HEK293T (cell line): ENCODE results near the gene TMEFF2.

Experiments used
- CTCF ChIA-PET: fragments of 350-600 bp; formaldehyde crosslinking; extraction: SDS; loops from one replicate; lab custom pipeline; 2021; ENCODE audit warnings: antibody characterized with exemption, inconsistent platforms; lab: Yijun Ruan, JAX
- POLR2A ChIA-PET: fragments of 350-600 bp; formaldehyde crosslinking; extraction: SDS; loops from one replicate; lab custom pipeline; 2020; ENCODE audit warnings: antibody characterized with exemption, inconsistent platforms; lab: Yijun Ruan, JAX
- DNase-seq: peaks from one replicate; pipeline ENCODE4 v3.0.0; 2012; ENCODE audit warnings: mixed read lengths; ENCODE audit errors: extremely low spot score
- ARNT ChIP-seq: fragments of 450-650 bp; IDR thresholded peaks from 2 replicates; pipeline ENCODE4 v1.6.1; 2017; ENCODE audit warnings: mild to moderate bottlenecking
- BHLHE40 ChIP-seq: fragments of 450-650 bp; IDR thresholded peaks from 2 replicates; pipeline ENCODE4 v1.6.1; 2016; ENCODE audit warnings: mild to moderate bottlenecking, moderate library complexity, borderline replicate concordance
- CTBP1 ChIP-seq: fragments of 450-650 bp; IDR thresholded peaks from 2 replicates; pipeline ENCODE4 v1.6.1; 2016; ENCODE audit warnings: borderline replicate concordance
- ELF4 ChIP-seq: fragments of 450-650 bp; IDR thresholded peaks from 2 replicates; pipeline ENCODE4 v1.6.1; 2017; ENCODE audit warnings: antibody characterized with exemption
- FOXA1 ChIP-seq: fragments of 450-650 bp; IDR thresholded peaks from 2 replicates; pipeline ENCODE4 v1.6.1; 2016; ENCODE audit warnings: mild to moderate bottlenecking
- FOXK2 ChIP-seq: fragments of 450-650 bp; IDR thresholded peaks from 2 replicates; pipeline ENCODE4 v1.6.1; 2016; ENCODE audit warnings: mild to moderate bottlenecking
- FOXM1 ChIP-seq: fragments of 450-650 bp; IDR thresholded peaks from 2 replicates; pipeline ENCODE4 v1.6.1; 2017; ENCODE audit warnings: mild to moderate bottlenecking, borderline replicate concordance
- HDGF ChIP-seq: fragments of 450-650 bp; IDR thresholded peaks from 2 replicates; pipeline ENCODE4 v1.6.1; 2017; ENCODE audit warnings: antibody characterized with exemption, borderline replicate concordance
- L3MBTL2 ChIP-seq: fragments of 450-650 bp; conservative IDR thresholded peaks from 2 replicates; pipeline ENCODE4 v1.6.1; 2016; ENCODE audit warnings: mild to moderate bottlenecking
- LEF1 ChIP-seq: fragments of 450-650 bp; IDR thresholded peaks from 2 replicates; pipeline ENCODE4 v1.6.1; 2017; ENCODE audit warnings: mild to moderate bottlenecking, borderline replicate concordance
- NFRKB ChIP-seq: fragments of 450-650 bp; IDR thresholded peaks from 2 replicates; pipeline ENCODE4 v1.6.1; 2016; ENCODE audit warnings: mild to moderate bottlenecking, moderate library complexity
- SP1 ChIP-seq: fragments of 450-650 bp; IDR thresholded peaks from 2 replicates; pipeline ENCODE4 v1.6.1; 2017
- SUZ12 ChIP-seq: fragments of 450-650 bp; IDR thresholded peaks from 2 replicates; pipeline ENCODE4 v1.6.1; 2016; ENCODE audit warnings: mild to moderate bottlenecking
- TARDBP ChIP-seq: fragments of 450-650 bp; IDR thresholded peaks from 2 replicates; pipeline ENCODE4 v1.6.1; 2016
- ZNF384 ChIP-seq: fragments of 450-650 bp; IDR thresholded peaks from 2 replicates; pipeline ENCODE4 v1.6.1; 2016
- TF ChIP-seq, protein P1 (sequence below): fragments of 450-650 bp; IDR thresholded peaks from 2 replicates; pipeline ENCODE4 v1.6.1; 2016

Gene TMEFF2

DNA sequence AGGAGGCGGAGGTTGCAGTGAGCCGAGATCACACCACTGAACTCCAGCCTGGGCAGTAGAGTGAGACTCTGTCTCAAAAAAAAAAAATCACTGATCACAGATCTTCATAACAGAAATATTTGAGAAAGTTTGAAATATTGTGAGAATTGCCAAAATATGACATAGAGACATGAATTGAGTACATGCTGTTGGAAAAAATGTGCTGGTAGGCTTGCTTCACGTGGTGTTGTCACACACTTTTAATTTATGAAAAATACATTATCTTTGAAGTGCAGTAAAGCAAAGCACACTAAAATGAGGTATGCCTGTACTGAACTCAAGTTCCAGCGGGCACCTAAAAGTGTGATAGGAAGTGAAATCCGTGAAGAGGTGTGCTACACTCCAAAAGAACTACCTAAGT is 152.6 kb downstream of the TMEFF2 start:
- CTCF ChIA-PET: no interaction called here
- DNase-seq: no peak
- POLR2A ChIA-PET: no interaction called here
- no peak for TF ChIP-seq FOXA1
- no peak for TF ChIP-seq TARDBP
- no peak for TF ChIP-seq LEF1
- TF ChIP-seq FOXK2: no peak
- TF ChIP-seq L3MBTL2: no peak
- TF ChIP-seq ELF4: no peak
- TF ChIP-seq FOXM1: no peak
- no peak for TF ChIP-seq BHLHE40
- TF ChIP-seq ARNT: no peak
- no peak for TF ChIP-seq HDGF
- TF ChIP-seq ZNF384: no peak
- TF ChIP-seq, protein P1, sequence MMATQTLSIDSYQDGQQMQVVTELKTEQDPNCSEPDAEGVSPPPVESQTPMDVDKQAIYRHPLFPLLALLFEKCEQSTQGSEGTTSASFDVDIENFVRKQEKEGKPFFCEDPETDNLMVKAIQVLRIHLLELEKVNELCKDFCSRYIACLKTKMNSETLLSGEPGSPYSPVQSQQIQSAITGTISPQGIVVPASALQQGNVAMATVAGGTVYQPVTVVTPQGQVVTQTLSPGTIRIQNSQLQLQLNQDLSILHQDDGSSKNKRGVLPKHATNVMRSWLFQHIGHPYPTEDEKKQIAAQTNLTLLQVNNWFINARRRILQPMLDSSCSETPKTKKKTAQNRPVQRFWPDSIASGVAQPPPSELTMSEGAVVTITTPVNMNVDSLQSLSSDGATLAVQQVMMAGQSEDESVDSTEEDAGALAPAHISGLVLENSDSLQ: no peak
- TF ChIP-seq SUZ12: no peak
- no peak for TF ChIP-seq SP1
- no peak for TF ChIP-seq CTBP1
- no peak for TF ChIP-seq NFRKB

DNA sequence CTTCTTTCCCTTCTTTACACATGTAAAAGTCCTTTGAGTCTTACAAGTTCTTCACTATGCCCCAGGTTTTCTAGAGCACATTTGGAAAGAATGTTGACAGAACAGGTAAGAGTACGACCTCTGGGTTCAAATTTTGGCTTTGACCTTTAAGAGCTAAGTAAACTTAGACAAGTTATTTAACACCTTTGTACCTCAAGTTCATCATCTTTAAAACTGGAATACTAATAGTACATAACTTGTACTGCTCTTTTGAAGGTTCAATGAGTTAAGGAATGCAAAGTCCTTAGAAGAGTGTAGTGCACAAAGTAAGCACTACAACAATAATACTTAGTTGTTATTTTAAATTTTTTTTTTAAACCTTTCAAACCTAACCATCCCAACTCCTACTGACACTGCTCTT is 156.6 kb downstream of the TMEFF2 start:
- ChIA-PET CTCF (no interaction called here), POLR2A (no interaction called here)
- TF ChIP-seq ARNT (no peak), FOXM1 (no peak), TARDBP (no peak), LEF1 (no peak), SP1 (no peak), SUZ12 (no peak), NFRKB (no peak), FOXA1 (no peak), HDGF (no peak), CTBP1 (no peak), BHLHE40 (no peak), ZNF384 (no peak), FOXK2 (no peak), L3MBTL2 (no peak), ELF4 (no peak)
- TF ChIP-seq, protein P1: no peak
- no peak for DNase-seq

DNA sequence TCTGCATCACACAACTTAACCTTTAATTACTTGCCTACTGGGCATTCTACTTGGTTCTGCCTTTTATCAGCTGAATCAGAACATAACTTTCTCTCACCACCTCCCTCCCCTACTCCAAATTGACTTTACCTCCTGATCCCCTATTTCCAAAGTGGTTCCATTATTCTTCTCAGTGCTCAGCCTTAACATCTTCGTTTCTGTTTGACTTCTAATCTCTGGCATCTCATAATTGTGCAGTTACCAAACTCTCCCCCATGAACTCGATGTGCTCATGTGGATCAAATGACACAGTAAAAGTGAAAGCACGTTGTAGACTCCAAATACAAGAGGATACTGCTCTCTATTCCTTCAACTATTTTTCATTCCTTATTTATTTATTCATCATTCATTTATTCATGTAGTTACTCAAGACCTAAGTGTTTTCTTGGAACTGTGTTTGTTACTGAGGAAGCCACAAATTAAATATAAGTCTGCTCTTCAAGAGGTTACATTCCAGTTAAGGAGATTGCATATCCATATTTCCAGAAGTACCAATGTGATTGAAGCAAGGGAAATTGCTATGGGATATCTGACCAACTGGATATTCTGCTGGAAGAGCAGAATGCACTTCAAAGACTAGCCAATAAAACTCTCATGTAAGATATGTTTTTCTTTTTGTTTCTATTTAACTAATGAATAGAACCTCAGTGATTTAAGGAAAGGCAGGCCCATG is 158.8 kb downstream of the TMEFF2 start:
- CTCF ChIA-PET: no interaction called here
- peak; percentile 20 for DNase-seq
- TF ChIP-seq HDGF: no peak
- peak; percentile 32; the same call in 1 of the 2 replicates for TF ChIP-seq L3MBTL2
- TF ChIP-seq FOXA1: no peak
- no peak for TF ChIP-seq SP1
- POLR2A ChIA-PET: no interaction called here

DNA sequence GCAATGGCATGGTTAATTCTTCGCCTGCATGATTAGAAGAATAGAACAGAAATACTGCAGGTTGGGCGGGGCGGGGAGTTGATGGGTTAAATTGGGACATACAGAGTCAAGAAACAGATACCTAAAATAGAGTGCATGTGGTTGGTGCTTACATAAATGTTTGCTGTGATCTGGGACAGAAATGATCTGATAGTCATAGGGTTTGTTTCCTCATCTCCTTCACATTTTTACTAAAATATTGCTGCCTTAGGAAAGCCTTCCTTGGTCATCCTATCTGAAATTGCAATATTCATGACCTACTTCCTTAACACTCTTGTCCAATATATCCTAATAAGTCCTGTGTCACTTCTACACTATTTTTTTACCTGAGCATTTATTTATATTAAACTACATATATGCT is 163.9 kb downstream of the TMEFF2 start:
- ChIA-PET POLR2A (no interaction called here), CTCF (no interaction called here)
- TF ChIP-seq ELF4: no peak
- TF ChIP-seq BHLHE40: no peak
- TF ChIP-seq ZNF384: no peak
- no peak for TF ChIP-seq HDGF
- TF ChIP-seq FOXA1: no peak
- TF ChIP-seq SUZ12: no peak
- no peak for TF ChIP-seq SP1
- TF ChIP-seq ARNT: no peak
- no peak for DNase-seq

DNA sequence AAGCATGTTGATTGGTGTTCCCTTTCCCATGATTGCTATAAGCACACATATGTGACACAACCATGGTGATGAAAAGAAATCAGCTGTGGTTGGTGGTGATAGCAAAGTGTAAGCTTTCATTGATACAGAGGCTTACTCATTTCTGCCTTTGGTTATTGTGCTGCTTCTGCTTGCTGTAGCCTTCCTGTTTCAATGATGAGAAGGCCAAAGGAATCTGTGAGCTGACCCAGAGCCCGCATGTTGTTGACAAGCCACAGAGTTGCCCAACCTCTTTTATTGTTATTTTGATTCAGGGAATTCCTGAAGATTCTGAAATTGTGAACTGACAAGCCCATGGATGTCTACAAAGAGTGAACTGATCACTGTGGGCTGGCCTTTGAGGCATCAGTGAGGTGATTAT is 164.4 kb downstream of the TMEFF2 start:
- DNase-seq: no peak
- POLR2A ChIA-PET: no interaction called here
- TF ChIP-seq L3MBTL2 (no peak), TARDBP (no peak), FOXM1 (no peak)
- CTCF ChIA-PET: interaction anchor here (0.7 kb wide), 1 partner anchor 494 kb away, joined by 3 read pairs; no protein-coding TSS in a partner anchor

DNA sequence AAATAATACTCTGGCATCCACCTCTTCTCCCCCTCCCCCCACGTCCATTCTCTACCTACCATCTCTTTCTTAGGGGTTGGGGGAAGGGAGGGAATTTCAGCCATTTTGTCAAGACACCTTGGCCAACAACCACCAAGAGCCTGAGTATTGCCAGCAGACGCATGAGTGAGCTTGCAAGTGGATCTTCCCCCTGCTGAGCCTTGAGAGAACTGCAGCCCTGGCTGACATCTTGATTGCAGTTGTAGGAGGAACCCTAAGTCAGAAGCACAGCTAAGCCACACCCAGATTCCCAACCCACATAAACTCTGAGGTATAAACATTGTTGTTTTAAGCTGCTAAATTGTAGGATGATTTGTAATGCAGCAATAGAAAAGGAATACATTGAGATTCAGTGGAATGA is 165.6 kb downstream of the TMEFF2 start:
- TF ChIP-seq TARDBP (no peak), L3MBTL2 (no peak), ELF4 (no peak), FOXA1 (no peak), BHLHE40 (no peak), NFRKB (no peak), ZNF384 (no peak), HDGF (no peak), CTBP1 (no peak), FOXM1 (no peak), ARNT (no peak)
- ChIA-PET POLR2A (no interaction called here), CTCF (no interaction called here)
- DNase-seq: peak; percentile 39

DNA sequence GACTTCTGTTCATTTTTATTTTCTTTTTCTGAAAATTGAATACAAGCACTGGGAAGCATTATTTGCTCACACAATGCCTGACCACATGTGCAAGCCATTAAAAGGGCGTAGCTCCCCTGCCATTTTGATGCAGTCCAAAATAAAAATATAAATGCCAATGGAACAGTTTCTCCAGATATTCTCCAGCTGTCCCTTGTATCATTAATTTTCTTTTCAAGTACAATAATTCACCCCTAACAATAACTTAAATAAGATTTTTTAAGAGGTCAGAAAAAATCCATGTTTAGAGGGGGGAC is 168.0 kb downstream of the TMEFF2 start:
- TF ChIP-seq LEF1 (no peak), L3MBTL2 (no peak), ZNF384 (no peak)
- no peak for DNase-seq
- ChIA-PET POLR2A (no interaction called here), CTCF (no interaction called here)
